SHP77 treated with DMSO at 0.1 percent for 48 hours (cell line): Measurements from ENCODE around the gene PLA2G1B.
"Not testable (repeated sequence)": the region's sequence is repeated elsewhere in the genome, so short reads cannot be mapped to it uniquely, and the experiment has no call there.

Experiments used
- DNase-seq: peaks from one replicate; lab custom pipeline; 2025; lab: John Stamatoyannopoulos, UW

The PLA2G1B gene

DNA sequence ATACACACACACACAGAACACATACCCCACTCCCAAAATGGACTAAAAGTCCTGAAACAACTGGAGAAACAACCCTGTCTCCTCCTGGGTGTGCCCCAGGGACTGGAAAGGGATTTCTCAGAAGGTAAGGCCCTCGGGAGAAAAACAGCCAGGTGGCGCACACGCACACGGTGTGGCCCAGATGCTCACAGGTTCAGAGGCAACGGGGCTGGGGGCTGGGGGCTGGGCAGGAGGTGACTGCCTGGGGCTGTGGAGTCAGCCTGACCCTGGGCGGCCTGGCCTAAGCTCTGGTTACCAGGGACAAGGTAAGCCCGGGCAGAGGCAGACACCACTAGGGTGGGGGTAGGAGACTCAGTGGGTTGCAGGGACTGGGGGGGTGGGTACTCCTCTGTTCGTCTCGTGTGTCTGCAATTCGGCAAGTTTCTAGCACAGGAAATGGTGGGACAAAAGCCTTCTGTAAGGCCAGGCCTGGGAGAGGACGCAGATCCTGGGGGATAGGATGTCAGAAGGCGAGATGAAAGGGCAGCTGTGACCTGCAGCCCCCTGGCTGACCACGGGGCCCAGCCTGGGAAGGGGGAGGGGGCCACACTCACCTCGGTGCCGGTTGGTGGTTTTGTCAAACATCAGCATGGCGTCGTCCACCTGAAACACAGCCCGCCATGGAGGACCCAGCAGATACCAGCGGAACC lies 31.0 kb upstream of the PLA2G1B start:
- DNase-seq = no peak

GRCh38 chr12:120357104-120357503 lies 29.5 kb upstream of the PLA2G1B start:
- no peak for DNase-seq

DNA sequence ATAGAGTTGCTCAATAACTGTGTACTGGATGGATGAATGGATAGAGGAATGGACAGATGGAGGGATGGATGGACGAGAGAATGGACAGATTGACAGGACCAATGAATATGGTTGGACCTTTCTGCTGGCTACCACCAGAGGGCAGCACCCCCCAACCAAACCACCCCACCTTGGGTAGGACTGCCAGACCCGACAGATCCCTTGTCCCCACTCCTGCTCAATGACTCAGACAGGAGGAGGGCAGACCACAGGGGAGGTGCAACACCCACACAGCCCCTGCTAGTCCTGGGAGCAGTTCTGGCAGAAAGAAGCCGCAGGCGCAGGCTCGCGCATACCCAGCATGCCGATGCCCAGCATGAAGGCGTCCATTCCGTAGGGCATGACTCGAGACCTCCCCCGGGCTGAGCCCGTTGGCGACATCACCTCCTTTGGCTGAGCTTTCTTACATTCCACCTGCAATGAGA lies 29.0 kb upstream of the PLA2G1B start:
- peak; percentile 72 for DNase-seq

GRCh38 chr12:120353556-120354317 lies 26.2 kb upstream of the PLA2G1B start:
- no peak for DNase-seq

DNA sequence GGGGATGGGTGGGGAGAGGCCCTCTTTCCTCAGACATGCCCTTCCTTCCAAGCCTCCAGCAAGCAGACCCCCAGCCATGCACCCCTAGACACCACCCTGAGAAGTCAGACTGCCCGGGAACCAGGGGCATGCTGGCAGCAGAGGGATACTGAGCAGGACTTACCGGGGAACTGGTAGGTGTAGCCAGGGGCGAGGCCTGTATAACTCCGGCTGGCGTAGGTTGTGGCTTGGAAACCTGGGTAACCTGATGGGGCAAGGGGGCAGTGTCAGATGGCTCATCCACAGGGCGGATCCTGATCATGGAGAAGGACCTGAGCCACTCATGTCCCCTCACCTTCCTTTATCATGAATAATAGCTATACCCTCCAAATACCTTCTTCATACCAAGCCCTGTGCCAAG lies 25.6 kb upstream of the PLA2G1B start:
- DNase-seq = no peak

DNA sequence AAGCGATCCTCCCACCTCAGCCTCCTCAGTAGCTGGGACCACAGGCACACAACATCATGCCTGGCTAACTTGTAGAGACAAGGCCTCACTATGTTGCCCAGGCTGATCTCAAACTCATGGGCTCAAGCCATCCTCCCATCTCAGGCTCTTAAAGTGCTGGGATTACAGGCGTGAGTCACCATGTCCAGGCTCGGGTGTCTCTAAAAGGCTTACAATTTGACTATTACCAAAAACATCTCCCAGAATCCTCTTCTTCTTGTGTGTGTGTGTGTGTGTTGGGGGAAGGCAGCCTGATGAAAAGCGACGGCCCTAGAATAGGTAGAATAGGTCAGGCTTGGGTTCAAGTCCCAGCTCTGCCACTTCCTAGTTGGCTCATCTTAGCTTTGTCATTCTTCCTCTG lies 24.5 kb upstream of the PLA2G1B start:
- DNase-seq = no peak

- peak; percentile 62 for DNase-seq
Observed at GRCh38 chr12:120350576-120351350, 23.2 kb upstream of the PLA2G1B start.

DNA sequence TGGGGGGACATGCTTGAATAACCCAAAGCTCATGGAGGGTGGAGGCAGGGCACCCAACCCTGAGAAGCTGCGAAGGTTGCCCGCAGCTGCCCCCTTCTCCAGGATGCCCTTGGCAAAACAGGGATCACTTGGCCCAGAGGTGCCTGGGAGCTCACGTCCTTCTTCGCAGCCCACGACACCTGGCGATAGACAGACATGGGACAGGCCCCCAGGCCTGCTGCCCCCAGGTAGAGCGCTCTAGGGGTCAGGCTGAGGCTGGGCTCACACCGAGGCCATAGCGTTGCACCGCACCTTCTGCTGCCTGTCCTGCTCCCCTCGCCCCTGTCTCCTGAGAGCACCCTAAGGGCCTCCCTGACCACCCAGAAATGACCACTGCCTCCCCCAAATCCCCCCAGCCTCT lies 20.2 kb upstream of the PLA2G1B start:
- DNase-seq = no peak

- DNase-seq = no peak
Observed at GRCh38 chr12:120346681-120347080, 19.1 kb upstream of the PLA2G1B start.

GRCh38 chr12:120346031-120346430 lies 18.5 kb upstream of the PLA2G1B start:
- DNase-seq = no peak

GRCh38 chr12:120343692-120344091 lies 16.1 kb upstream of the PLA2G1B start:
- DNase-seq = no peak

DNA sequence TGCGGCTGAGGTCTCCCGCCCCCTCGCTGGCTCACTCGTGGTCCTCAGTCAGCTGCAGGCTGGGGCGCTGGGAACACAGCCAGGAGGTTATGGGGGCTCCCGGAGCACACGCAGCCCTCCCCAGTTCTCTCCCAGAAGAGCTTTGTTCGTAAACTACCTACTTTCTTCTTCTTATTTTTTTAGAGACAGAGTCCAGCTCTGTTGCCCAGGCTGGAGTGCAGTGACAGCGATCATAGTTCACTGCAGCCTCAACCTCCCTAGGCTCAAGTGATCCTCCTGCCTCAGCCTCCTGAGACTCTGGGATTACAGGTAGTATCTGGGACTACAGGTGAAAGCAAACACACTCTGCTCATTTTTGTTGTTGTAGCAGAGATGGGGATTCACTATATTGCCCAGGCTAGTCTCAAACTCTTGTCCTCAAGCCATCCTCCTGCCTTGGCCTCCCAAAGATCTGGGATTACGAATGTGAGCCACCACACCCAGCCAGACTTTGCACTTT lies 15.5 kb upstream of the PLA2G1B start:
- DNase-seq = no peak

DNA sequence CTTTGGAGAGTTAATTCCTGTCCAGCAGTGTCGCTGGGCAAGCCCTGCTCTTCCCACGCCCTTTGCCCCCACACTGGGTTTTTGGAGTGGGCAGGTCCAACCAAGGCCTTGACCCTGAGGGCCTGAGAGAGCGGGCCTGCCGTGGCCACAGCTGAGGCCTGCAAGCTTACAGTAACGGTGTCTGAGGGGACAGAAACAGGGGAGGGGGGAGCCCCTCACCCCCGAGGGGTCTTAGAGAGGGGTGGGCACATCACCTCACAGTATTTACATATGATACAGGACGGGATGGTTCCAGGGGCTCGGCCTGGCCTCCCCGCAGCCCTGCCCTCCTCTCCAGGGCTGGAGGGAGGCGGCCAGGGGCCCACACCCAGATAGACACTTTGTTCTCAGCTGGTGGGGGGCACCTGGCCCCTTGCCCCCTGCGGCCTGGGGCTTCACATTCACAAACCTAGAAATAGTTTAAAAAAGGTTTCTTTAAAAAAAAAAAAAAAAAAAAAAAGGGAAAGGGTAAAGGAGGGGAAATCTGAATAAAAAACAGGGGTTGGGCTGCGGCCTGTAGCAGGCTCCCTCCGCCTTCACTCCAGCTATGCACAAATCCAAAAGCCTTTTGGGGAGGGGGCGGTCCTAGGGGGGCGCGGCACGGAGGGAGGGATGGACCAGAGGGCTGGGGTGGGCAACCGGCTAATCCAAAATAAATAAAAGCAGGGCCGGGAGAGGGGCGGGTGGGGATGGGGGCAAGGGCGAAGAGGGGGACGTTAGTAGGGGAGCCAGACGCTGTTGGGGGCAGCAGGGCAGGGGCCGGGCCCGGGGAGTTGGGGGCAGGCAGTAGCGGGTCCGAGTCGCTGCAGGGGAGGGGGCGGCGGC lies 14.8 kb upstream of the PLA2G1B start:
- DNase-seq = no peak

GRCh38 chr12:120339256-120339655 lies 11.7 kb upstream of the PLA2G1B start:
- no peak for DNase-seq

GRCh38 chr12:120337730-120338129 lies 10.2 kb upstream of the PLA2G1B start:
- no peak for DNase-seq

GRCh38 chr12:120336392-120336791 lies 8.8 kb upstream of the PLA2G1B start:
- DNase-seq = not testable (repeated sequence)

GRCh38 chr12:120335447-120335846 lies 7.9 kb upstream of the PLA2G1B start:
- DNase-seq = peak; percentile 30

DNA sequence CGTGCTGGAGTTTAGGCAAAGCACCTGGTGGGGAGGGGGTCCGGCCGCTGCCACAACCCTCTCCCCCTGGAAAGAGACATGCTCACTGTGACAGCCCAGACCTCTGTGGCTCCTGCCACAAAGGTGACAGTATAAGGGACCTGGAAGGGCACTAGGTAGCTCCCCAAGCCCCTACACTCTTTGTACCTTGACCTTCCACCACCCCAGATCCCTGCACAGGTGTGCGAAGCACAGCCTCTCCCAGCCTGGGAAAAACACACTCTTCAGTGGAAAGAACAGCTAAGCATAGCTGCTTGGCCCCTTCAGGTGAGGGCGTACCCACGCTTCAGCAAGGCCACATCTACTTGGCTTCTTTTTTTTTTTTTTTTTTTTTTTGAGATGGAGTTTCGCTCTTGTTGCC lies 4.9 kb upstream of the PLA2G1B start:
- DNase-seq = no peak

GRCh38 chr12:120332041-120332440 lies 4.5 kb upstream of the PLA2G1B start:
- DNase-seq = no peak

- DNase-seq = no peak
Observed at GRCh38 chr12:120331390-120331789, 3.8 kb upstream of the PLA2G1B start.

DNA sequence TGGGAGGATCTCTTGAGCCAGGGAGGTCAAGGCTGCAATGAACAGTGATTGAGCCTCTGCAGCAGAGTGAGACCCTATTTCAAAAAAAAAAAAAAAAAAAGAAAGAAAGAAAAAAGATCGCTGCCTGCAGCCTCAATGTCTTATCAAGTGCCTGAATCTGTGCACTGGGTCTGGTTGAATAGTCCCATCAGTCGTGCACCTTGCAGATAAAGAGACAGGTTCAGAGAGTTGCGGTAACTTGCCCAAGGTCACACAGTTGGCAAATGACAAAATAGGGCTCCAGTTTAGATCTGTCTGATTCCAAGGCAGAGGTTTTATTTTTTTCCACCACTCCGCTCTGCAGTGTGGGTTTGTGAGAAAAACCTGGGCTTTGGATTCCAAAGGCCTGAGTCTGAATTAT lies 649 bp upstream of the PLA2G1B start:
- DNase-seq = no peak
